Endothelial cell (in vitro differentiated cells): ENCODE data around the gene UBXN11. TPM values are rescaled to one million over a fixed set of nuclear protein-coding genes. Genes with fewer than 3 reads are reported as not detected.
A peak's percentile ranks its signal among the peaks of the same experiment; 100 is the strongest.
"Not testable (repeated sequence)": the region's sequence is repeated elsewhere in the genome, so short reads cannot be mapped to it uniquely, and the experiment has no call there.

ENCODE experiments used
- DNase-seq: peaks from one replicate; pipeline ENCODE4 v3.0.0; 2021; ENCODE audit warnings: low spot score
- H3K27ac Mint-ChIP-seq: one replicate; pipeline ENCODE4 v1.8.0; 2021; ENCODE audit warnings: mixed read lengths, inconsistent platforms; ENCODE audit not compliant: unreplicated experiment
- H3K27me3 Mint-ChIP-seq: one replicate; pipeline ENCODE4 v1.8.0; 2021; ENCODE audit warnings: mild to moderate bottlenecking, moderate library complexity, mixed read lengths, inconsistent platforms; ENCODE audit not compliant: unreplicated experiment
- H3K36me3 Mint-ChIP-seq: one replicate; pipeline ENCODE4 v1.8.0; 2021; ENCODE audit warnings: mild to moderate bottlenecking, low read depth, mixed read lengths, inconsistent platforms; ENCODE audit not compliant: unreplicated experiment
- H3K4me1 Mint-ChIP-seq: one replicate; pipeline ENCODE4 v1.8.0; 2021; ENCODE audit warnings: mild to moderate bottlenecking, mixed read lengths, inconsistent platforms; ENCODE audit not compliant: unreplicated experiment
- H3K4me3 Mint-ChIP-seq: one replicate; pipeline ENCODE4 v1.8.0; 2021; ENCODE audit warnings: mild to moderate bottlenecking, mixed read lengths, inconsistent platforms; ENCODE audit not compliant: unreplicated experiment
- H3K9me3 Mint-ChIP-seq: one replicate; pipeline ENCODE4 v1.8.0; 2021; ENCODE audit warnings: mixed read lengths, inconsistent platforms; ENCODE audit not compliant: unreplicated experiment
- total RNA-seq: library from RNA; stranded (reverse); fragmentation: NEBNext Ultra II Directional; extraction: Animal tissue kit (Norgen Biotek cat#: 25700); gene quantifications from one replicate; pipeline ENCODE4 v1.2.1, GENCODE V29; 2021; ENCODE audit not compliant: unreplicated experiment
- TF ChIP-seq, protein P1 (sequence below): fragments of 200-600 bp; sonication (generic); IDR thresholded peaks from one replicate; pipeline ENCODE4 v1.5.0; 2021; ENCODE audit warnings: antibody characterized with exemption; ENCODE audit not compliant: unreplicated experiment

UBXN11 gene
- total RNA-seq, 1 donor from 2014 or later: 16.0 TPM

DNA sequence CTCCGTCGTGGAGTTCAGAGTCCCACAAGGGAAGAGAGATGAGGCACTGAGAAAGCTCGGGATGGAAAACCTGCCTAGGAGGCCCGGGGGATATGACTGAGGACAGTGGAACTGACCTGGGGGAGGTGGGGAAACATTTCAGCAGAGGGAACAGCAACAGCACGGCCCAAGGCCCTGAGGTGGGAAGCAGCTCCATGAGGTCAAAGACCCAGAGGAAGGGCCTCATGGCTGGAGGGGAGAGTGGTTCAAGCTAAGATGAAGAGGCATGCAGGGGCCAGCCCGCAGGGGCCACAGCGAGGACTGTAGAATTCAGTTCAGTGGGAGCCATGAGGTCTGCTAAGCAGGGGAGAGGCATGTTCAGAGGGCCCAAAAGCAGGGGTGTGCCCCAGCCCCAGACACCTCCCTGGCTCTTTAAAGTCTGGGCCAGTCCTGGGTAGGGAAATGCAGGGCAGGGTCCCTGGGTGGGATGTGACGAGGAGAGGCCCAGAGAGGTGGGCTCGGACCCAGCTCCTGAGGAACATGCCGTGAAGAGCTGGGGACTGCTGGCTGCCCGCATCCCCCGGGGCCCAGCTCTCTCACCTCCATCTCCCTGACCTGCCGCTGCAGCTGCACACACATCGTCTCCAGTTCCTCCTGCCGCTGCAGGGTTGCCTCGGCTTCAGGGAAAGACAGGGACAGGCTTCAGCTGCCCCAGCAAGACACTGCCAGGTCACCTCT is 9.9 kb downstream of the UBXN11 start:
- peaks cover 2% of the 10 kb centered on the region for H3K27me3 Mint-ChIP-seq
- TF ChIP-seq, protein P1, sequence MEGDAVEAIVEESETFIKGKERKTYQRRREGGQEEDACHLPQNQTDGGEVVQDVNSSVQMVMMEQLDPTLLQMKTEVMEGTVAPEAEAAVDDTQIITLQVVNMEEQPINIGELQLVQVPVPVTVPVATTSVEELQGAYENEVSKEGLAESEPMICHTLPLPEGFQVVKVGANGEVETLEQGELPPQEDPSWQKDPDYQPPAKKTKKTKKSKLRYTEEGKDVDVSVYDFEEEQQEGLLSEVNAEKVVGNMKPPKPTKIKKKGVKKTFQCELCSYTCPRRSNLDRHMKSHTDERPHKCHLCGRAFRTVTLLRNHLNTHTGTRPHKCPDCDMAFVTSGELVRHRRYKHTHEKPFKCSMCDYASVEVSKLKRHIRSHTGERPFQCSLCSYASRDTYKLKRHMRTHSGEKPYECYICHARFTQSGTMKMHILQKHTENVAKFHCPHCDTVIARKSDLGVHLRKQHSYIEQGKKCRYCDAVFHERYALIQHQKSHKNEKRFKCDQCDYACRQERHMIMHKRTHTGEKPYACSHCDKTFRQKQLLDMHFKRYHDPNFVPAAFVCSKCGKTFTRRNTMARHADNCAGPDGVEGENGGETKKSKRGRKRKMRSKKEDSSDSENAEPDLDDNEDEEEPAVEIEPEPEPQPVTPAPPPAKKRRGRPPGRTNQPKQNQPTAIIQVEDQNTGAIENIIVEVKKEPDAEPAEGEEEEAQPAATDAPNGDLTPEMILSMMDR: no peak
- H3K36me3 Mint-ChIP-seq: peaks cover 7% of the 10 kb centered on the region
- DNase-seq: no peak
- no peaks in the 10 kb centered on the region for H3K9me3 Mint-ChIP-seq
- peaks cover 22% of the 10 kb centered on the region for H3K4me1 Mint-ChIP-seq
- H3K27ac Mint-ChIP-seq: no peak overlapping the region
- H3K4me3 Mint-ChIP-seq: no peak overlapping the region

DNA sequence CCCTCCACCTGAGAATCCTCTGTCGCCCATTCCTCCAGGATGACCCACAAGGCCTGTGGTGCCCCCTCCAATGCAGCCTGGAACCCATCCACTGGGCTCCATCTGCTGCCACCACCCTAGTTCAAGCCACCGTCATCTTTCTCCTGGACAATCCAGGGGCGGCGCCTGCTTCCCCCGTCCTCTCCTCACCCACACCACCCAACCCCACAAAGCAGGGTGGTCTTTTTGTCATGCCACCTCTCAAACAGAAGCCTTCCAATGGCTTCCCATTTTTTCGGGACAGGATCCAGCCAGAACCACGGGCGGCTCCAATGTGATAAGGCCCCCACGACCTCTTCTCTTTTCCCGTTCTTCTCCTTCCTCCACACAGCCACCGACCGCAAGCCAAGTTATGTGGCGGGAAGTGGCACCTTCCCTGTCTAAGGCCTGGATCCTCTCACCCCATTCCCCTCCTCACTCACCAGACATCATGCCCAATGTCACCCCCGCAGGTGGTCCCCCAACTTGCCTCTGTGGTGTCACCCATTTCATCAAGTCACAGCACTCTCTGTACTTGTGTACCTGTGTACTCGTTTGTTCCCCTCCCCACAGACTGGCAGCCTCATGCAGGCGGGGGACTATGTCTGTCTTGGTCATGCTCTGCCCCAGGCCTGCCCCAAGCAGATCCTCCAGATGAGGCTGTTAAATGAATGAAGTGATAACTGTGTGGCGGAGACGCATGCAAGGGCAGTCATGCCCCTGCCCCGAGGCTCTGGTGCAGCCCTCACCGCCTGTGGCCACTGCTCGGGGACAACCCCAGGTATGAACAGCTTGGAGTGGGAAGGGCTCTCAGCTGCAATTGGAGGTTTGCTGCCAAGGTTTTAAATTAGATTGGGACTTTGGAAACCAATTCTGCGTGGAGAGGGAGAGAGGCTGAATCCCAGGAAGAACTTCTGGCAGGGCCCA is 11.0 kb downstream of the UBXN11 start:
- no peaks in the 10 kb centered on the region for H3K9me3 Mint-ChIP-seq
- no peak for DNase-seq
- peaks cover 2% of the 10 kb centered on the region for H3K27me3 Mint-ChIP-seq
- peaks cover 25% of the 10 kb centered on the region for H3K4me1 Mint-ChIP-seq
- TF ChIP-seq, protein P1: no peak
- H3K4me3 Mint-ChIP-seq: peak overlapping the region; percentile 78
- peak overlapping the region; percentile 79 for H3K27ac Mint-ChIP-seq
- peaks cover 7% of the 10 kb centered on the region for H3K36me3 Mint-ChIP-seq

DNA sequence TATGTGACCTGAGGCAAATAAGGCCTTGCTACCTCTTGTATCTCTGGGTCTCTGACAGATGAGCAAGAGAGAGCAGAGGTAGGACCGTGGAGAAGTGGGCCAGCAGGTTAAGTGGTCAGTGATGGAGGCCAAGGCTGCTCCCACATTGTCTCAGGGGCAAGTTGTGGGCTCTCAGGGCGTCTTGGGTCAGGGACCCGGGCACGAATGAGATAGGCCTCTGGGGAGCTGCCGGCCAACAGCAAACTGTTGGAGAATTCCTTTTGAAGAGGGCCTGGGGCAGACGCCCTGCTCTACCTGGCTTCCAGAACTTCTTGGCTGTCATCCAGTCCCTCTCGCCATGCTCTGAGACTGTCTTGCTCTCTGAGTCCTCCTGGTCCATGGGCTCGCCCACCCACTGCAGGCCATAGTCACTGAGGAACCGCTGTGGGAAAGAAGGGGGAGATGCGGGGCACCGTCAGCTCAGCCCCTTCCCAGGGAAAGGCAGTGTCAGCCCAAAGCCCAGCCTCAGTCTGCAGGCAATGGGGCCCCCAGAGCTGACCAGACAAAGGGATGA is 12.4 kb downstream of the UBXN11 start:
- H3K36me3 Mint-ChIP-seq: peaks cover 7% of the 10 kb centered on the region
- TF ChIP-seq, protein P1: no peak
- H3K9me3 Mint-ChIP-seq: no peaks in the 10 kb centered on the region
- no peaks in the 10 kb centered on the region for H3K27me3 Mint-ChIP-seq
- peaks cover 25% of the 10 kb centered on the region for H3K4me1 Mint-ChIP-seq
- no peak overlapping the region for H3K4me3 Mint-ChIP-seq
- no peak overlapping the region for H3K27ac Mint-ChIP-seq
- DNase-seq: no peak

DNA sequence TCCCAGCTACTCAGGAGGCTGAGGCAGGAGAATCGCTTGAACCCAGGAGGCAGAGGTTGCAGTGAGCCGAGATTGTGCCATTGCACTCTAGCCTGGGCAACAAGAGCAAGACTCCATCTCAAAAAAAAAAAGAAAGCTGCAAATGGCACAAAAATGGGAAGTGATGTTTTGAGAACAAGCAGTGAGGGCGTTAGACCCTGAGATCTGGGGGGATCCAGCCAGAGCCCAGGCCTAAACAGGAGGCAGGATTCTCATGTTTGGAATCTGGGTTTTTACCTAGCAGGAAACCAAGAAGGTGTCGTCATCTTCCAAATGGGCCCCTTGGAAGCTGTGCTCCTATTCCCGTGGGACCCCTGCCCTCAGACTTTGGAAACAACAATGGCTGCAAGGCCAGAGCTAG is 13.7 kb downstream of the UBXN11 start:
- H3K4me3 Mint-ChIP-seq, H3K27ac Mint-ChIP-seq, H3K36me3 Mint-ChIP-seq, DNase-seq, H3K27me3 Mint-ChIP-seq, H3K9me3 Mint-ChIP-seq: not testable (repeated sequence)
- H3K4me1 Mint-ChIP-seq: peaks cover 30% of the 10 kb centered on the region

DNA sequence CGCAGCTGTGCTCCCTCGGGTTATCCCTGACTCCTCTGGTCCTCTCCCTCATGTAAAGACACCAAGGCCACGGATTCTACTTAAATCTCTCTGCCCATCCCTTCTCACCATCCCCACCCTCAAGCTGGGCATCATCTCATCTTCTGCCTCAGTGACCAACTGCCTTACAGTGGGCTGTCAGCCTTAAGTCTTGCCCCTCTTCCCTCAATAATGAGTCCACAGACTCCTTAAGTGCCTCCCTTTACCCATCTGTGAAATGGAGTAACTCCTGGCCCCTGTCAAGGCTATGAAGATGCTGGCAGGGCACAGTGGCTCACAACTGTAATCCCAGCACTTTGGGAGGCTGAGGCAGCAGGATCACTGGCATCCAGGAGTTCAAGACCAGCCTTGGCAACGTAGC is 14.5 kb downstream of the UBXN11 start:
- Mint-ChIP-seq H3K27ac (peak overlapping the region; percentile 62), H3K36me3 (peaks cover 7% of the 10 kb centered on the region), H3K4me3 (no peak overlapping the region), H3K27me3 (no peaks in the 10 kb centered on the region), H3K4me1 (peaks cover 37% of the 10 kb centered on the region), H3K9me3 (no peaks in the 10 kb centered on the region)
- TF ChIP-seq, protein P1: no peak
- DNase-seq: no peak
